Peyer's patch (tissue), 4 donors: ENCODE data around the gene RBM5.

ENCODE experiments used
- CTCF ChIP-seq, 6 experiments: fragments of 450-650 bp in 4 of 6; fragments of 200-600 bp in 2 of 6; sonication (generic) in 1 of 6; IDR thresholded peaks; one replicate each; pipeline ENCODE4 v1.5.1; 2017 to 2019; ENCODE audit warnings: antibody characterized with exemption in 6 of 6, mild to moderate bottlenecking in 3 of 6, moderate library complexity in 1 of 6
- POLR2A ChIP-seq, 2 donors: fragments of 450-650 bp; IDR thresholded peaks; one replicate each; pipeline ENCODE4 v1.5.1; 2017; ENCODE audit warnings: antibody characterized with exemption in 2 of 2, mild to moderate bottlenecking in 2 of 2, moderate library complexity in 2 of 2

- no peak for TF ChIP-seq CTCF (IDR thresholded peaks at IDR 0.05)
- TF ChIP-seq POLR2A (IDR thresholded peaks at IDR 0.05), result no peak
Observed at GRCh38 chr3:50095352-50095998, 6.8 kb downstream of the RBM5 start.
